Stimulated activated CD4-positive, alpha-beta T cell treated with anti-CD3 and anti-CD28 coated beads, Interleukin-15, amount 100 ng/mL, for 48 hours (primary cell): ENCODE results near the gene RAB25.

Experiments
- DNase-seq, 2 donors: peaks; one replicate each; pipeline ENCODE4 v3.0.0-alpha.2; 2020; ENCODE audit warnings: low read depth in 2 of 2

RAB25 gene

GRCh38 chr1:156117414-156118176 is 56.6 kb downstream of the RAB25 start:
- no peak for DNase-seq

DNA sequence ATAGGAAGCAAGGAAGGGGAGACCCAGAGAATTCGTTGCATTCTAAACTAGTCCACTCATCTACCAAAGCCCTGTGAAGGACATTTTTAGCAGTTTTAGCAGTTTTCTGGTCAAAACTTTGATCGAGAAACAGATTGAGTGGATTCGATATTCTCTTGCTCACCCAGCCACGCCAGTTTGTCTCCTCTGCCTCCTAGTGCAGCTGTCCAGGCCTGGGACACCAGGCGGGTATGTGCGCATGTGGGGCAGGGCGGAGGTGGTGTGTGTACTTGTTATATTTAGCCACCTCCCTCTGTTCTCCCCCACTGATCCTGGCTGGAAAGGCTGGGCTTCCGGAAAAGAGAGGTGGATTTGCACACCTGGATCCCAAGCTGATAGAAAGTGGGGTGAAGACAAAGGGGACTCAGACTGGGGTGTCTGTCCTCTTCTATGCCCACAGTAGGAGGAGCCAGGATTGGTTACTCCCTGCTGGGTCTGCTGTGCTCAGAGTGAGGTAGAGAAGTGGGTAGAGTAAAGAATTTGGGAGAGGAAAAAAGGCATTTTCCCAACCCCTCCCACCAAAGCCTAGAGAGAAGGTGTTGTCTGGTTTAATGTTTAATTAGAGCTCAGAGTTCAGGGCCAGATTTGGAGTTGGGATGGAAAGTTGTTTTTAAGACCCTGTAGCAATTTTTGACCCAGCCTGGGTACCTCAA is 57.4 kb downstream of the RAB25 start:
- no peak for DNase-seq

DNA sequence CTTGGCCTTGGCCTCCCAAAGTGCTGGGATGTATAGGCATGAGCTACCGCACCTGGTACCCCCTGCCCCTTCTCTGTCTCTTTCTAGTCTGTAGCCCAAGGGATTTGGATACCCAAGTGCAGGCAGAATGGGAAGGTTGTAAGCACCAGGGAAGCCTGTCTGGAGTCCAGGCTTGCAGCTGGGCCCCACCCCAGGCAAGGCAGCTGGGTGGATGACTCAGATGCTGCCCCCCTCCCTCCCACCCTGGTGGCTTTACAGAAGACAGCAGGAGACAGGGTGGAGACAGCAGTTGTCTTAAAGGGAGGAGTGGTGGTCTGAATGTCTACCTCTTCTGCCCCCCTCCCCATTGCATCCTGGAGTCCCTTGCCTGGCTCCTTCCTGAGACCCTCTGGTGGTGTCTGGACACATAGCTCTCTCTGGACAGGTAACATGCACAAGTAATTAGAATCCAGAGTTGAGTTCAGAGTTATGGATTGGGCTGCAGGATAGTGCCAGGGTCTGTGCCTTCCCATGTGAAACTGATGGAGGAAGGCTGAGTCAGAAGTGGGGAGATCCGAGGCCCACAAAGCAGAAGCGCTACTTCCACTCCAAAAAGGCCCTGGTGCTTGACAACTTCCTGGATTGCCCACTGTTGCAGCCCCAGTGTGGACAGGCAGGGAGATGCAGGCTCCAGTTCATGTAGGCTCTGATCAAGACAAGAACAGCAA is 58.7 kb downstream of the RAB25 start:
- DNase-seq, result no peak
